HUES48 (cell line): ENCODE measurements around the gene GNAI2.
A peak's percentile ranks its signal among the peaks of the same experiment; 100 is the strongest.

Source experiments
- H3K27ac ChIP-seq: one replicate; pipeline ENCODE4 v1.7.0; 2013; ENCODE audit warnings: low read depth, low read length, inconsistent platforms
- H3K27me3 ChIP-seq: 2 replicates; pipeline ENCODE4 v1.6.1; 2013; ENCODE audit warnings: mild to moderate bottlenecking, low read length; ENCODE audit not compliant: control insufficient read depth, insufficient read depth
- H3K36me3 ChIP-seq: 2 replicates; pipeline ENCODE4 v1.6.1; 2013; ENCODE audit warnings: low read length; ENCODE audit not compliant: control insufficient read depth, insufficient read depth
- H3K4me1 ChIP-seq: 2 replicates; pipeline ENCODE4 v1.6.1; 2013; ENCODE audit warnings: mild to moderate bottlenecking, low read length; ENCODE audit not compliant: control insufficient read depth, insufficient read depth
- H3K4me3 ChIP-seq: 2 replicates; pipeline ENCODE4 v1.5.1; 2013; ENCODE audit warnings: mild to moderate bottlenecking, low read depth, low read length
- H3K9ac ChIP-seq: 2 replicates; pipeline ENCODE4 v1.6.1; 2013; ENCODE audit warnings: mild to moderate bottlenecking, low read depth, low read length, moderate library complexity
- H3K9me3 ChIP-seq: 2 replicates; pipeline ENCODE4 v1.6.1; 2013; ENCODE audit warnings: low read length; ENCODE audit not compliant: control insufficient read depth, insufficient read depth

GNAI2 gene

DNA sequence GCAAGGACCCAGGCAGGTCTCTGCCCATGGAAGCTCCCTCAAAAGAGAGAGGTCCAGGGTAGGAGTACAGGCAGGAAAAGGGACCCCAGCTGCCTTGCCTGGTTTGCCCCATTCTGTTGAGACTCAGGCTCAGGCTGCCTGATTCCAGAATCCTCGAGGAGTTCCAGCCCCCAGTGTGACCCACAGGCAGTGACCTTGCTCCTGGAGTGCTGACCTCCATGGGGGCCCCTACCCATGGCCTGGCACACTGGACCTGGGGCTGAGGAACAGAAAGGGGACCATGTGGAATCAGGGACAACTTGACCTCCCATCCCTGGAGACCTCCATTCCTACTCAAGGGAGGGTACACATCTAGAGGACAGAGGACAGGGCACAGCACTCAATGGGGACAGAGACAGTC, 29.6 kb downstream of the GNAI2 start:
- H3K27me3 ChIP-seq = no peaks in the 10 kb centered on the region
- H3K9me3 ChIP-seq = no peaks in the 10 kb centered on the region
- peak overlapping the region; percentile 92 for H3K27ac ChIP-seq
- no peaks in the 10 kb centered on the region for H3K36me3 ChIP-seq
- H3K4me3 ChIP-seq = no peak overlapping the region
- peaks cover 52% of the 10 kb centered on the region for H3K4me1 ChIP-seq
- H3K9ac ChIP-seq = no peak overlapping the region

DNA sequence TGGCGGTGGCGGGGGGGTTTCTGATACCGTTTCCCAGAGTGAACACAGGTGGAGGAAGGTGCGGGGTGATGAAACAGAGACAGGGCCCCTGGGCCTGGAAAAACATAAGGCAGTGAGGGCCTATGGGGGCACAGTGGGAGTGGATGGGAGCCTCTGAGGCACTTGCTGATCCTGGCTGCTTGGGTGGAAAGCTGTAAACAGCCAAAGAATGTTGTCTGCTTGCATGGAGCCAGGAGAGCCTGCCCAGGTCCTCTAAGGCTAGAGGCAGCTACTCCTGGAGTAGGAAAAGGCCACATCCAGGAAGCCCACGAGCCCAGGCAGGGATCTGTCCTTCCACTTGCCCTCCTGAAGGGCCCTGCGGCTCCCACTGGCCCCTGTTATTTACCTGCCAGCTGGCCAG, 30.0 kb downstream of the GNAI2 start:
- no peak overlapping the region for H3K9ac ChIP-seq
- H3K4me3 ChIP-seq = no peak overlapping the region
- H3K9me3 ChIP-seq = no peaks in the 10 kb centered on the region
- no peaks in the 10 kb centered on the region for H3K27me3 ChIP-seq
- no peaks in the 10 kb centered on the region for H3K36me3 ChIP-seq
- peak overlapping the region; percentile 25 for H3K27ac ChIP-seq
- H3K4me1 ChIP-seq = peaks cover 48% of the 10 kb centered on the region

DNA sequence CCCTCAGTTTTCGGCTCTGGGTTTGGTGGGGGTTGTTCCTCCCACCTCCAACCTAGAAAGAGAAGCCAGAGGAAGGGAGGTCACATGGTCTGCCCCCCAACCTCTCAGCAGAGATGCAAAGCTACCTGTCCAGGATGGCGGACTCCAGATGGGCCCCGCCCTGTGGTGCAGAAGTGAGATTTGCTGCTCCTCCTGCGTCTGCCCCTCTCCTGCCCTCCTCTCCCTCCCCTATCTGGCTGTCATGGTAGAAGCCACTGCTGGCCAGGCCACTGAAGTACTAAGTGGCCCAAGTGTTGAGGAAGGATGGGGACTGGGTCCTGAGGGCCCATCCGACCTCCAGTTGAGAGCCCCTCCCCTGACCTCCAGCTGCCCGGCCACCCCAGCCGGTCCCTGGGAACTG, 30.8 kb downstream of the GNAI2 start:
- Histone ChIP-seq H3K9me3 (no peaks in the 10 kb centered on the region), H3K9ac (no peak overlapping the region), H3K4me3 (no peak overlapping the region), H3K36me3 (no peaks in the 10 kb centered on the region), H3K27ac (no peak overlapping the region), H3K4me1 (peaks cover 44% of the 10 kb centered on the region), H3K27me3 (no peaks in the 10 kb centered on the region)

DNA sequence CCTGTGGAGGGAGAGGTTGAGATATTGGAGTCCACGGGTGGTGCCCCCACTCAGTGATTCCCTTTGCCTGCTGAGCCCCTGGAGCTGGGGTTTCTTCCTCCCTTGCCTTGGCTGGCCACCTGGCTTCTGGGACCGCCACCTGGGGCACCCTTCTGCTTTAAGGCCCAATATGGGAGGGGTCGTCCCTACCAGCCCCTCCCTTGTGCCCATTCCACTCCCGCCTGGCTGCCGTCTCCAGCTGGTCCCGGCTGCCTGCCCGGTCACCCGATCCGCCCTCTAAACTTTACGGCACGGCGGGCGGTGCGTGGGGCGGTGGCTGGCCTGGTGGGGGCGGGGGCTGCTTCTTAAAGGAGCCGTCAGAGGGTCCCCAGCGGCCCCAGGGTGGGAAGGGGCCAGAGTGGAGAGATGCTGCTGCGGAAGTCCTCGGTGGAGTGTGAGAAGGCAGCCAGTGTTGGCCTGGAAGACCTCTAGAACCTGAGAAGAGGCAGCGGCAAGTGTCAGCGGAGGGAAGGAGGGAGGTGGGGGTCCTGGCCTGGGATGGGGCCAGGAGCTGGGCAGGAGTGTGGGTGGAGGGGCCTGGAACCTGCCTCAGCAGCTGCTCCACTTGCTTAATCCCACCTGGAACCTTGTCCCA, 31.4 kb downstream of the GNAI2 start:
- Histone ChIP-seq H3K36me3 (no peaks in the 10 kb centered on the region), H3K4me1 (peaks cover 44% of the 10 kb centered on the region), H3K27ac (no peak overlapping the region), H3K27me3 (no peaks in the 10 kb centered on the region), H3K9ac (no peak overlapping the region), H3K4me3 (no peak overlapping the region), H3K9me3 (no peaks in the 10 kb centered on the region)

DNA sequence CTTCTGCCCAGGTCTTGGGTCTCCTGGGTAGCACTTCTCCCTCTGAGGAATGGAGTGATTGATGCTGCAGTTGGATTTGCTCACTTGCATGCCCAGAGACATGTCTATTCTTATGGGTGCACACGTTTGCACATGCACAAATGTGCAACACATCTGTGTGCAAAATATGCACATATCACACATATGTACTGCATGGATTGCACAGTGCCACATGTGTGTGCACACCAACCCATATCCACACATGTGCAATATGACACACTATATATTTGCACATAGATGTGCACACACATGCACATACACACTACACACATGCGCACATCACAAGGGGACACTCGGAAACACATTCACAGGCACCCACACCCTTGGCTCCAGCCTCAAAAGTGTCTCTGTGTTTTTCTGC, 32.3 kb downstream of the GNAI2 start:
- Histone ChIP-seq H3K4me1 (peaks cover 44% of the 10 kb centered on the region), H3K27ac (no peak overlapping the region), H3K27me3 (peaks cover 4% of the 10 kb centered on the region), H3K9ac (no peak overlapping the region), H3K4me3 (no peak overlapping the region), H3K36me3 (no peaks in the 10 kb centered on the region), H3K9me3 (no peaks in the 10 kb centered on the region)

GRCh38 chr3:50268703-50269451, 32.9 kb downstream of the GNAI2 start, which contains the start of gene SEMA3B:
Gene SEMA3B, plus strand, starts transcription at chr3:50269147. Its CDS starts 94 bp downstream, at chr3:50269241.
- Histone ChIP-seq H3K9ac (no peak within 1 kb of the TSS), H3K27ac (no peak within 1 kb of the TSS), H3K4me1 (peaks cover 40% of the 10 kb centered on the region), H3K9me3 (no peaks in the 10 kb centered on the region), H3K36me3 (no peaks in the 10 kb centered on the region), H3K4me3 (no peak within 1 kb of the TSS), H3K27me3 (peaks cover 10% of the 10 kb centered on the region)

DNA sequence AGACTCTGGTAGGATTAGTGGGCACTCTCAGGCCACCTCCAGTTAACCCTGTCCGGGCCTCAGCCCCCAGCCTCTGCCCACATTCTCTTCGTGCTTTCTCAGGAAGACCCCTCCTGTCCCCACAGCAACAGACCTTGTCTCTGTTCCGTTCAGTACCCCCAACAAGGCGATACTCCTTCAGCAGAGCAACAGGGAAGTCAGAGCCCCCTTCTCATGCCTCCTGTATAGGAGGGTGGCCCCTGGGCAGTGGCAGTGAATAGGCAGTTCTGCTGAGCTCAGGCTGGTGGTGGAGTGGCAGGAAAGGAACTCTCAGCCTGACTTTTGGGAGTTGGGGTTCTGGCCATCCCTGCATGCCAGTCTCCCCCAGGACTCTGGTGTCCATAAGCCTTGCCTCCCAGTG, 33.5 kb downstream of the GNAI2 start:
- Histone ChIP-seq H3K4me1 (peaks cover 35% of the 10 kb centered on the region), H3K9ac (no peak overlapping the region), H3K4me3 (no peak overlapping the region), H3K27me3 (peaks cover 15% of the 10 kb centered on the region), H3K9me3 (no peaks in the 10 kb centered on the region), H3K36me3 (no peaks in the 10 kb centered on the region), H3K27ac (no peak overlapping the region)

DNA sequence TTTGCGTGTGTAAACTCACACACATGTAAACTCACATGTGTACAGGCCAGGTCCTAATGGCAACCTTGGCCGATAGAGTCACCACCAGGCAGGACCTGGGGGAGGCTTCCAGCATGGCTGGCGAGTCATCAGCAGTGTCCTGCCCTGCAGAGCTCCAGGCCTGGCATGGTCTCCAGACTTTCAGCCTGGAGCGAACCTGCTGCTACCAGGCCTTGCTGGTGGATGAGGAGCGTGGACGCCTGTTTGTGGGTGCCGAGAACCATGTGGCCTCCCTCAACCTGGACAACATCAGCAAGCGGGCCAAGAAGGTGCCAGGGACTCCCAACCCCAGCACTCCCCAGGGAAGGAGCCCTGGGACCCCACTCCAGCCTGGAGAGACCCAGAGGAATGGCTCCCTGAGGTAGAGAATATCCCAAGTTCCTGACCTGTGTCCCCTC, 34.0 kb downstream of the GNAI2 start:
- Histone ChIP-seq H3K27ac (no peak overlapping the region), H3K4me1 (peaks cover 35% of the 10 kb centered on the region), H3K4me3 (no peak overlapping the region), H3K27me3 (peaks cover 20% of the 10 kb centered on the region), H3K9me3 (no peaks in the 10 kb centered on the region), H3K36me3 (no peaks in the 10 kb centered on the region), H3K9ac (no peak overlapping the region)

GRCh38 chr3:50270422-50271224, 34.6 kb downstream of the GNAI2 start:
- Histone ChIP-seq H3K9me3 (no peaks in the 10 kb centered on the region), H3K9ac (no peak overlapping the region), H3K27ac (no peak overlapping the region), H3K4me1 (peaks cover 32% of the 10 kb centered on the region), H3K4me3 (no peak overlapping the region), H3K27me3 (peaks cover 27% of the 10 kb centered on the region), H3K36me3 (no peaks in the 10 kb centered on the region)

- Histone ChIP-seq H3K27ac (no peak overlapping the region), H3K9ac (no peak overlapping the region), H3K9me3 (no peaks in the 10 kb centered on the region), H3K4me3 (no peak overlapping the region), H3K27me3 (peaks cover 35% of the 10 kb centered on the region), H3K4me1 (peaks cover 29% of the 10 kb centered on the region), H3K36me3 (no peaks in the 10 kb centered on the region)
Measured at GRCh38 chr3:50271314-50271936, 35.4 kb downstream of the GNAI2 start.
